Duodenal mucosa (tissue), 2 donors: ENCODE measurements around the gene CTCFL.

Experiments
- H3K27ac ChIP-seq: one replicate; pipeline ENCODE4 v1.7.0; 2013; ENCODE audit warnings: low read depth, low read length
- H3K27me3 ChIP-seq, 2 donors: one replicate each; pipeline ENCODE4 v1.7.0; 2013; ENCODE audit warnings: low read length in 2 of 2, control low read depth in 1 of 2; ENCODE audit not compliant: insufficient read depth in 2 of 2, control insufficient read depth in 1 of 2
- H3K36me3 ChIP-seq, 2 donors: one replicate each; pipeline ENCODE4 v1.7.0; 2013; ENCODE audit warnings: low read length in 2 of 2, control low read depth in 1 of 2; ENCODE audit not compliant: insufficient read depth in 2 of 2, control insufficient read depth in 1 of 2
- H3K4me1 ChIP-seq, 2 donors: one replicate each; pipeline ENCODE4 v1.7.0; 2013; ENCODE audit warnings: low read length in 2 of 2, control low read depth in 1 of 2; ENCODE audit not compliant: insufficient read depth in 2 of 2, control insufficient read depth in 1 of 2
- H3K4me3 ChIP-seq, 2 donors: one replicate each; pipeline ENCODE4 v1.7.0; 2013; ENCODE audit warnings: low read length in 2 of 2, low read depth in 1 of 2
- H3K9ac ChIP-seq, 2 donors: one replicate each; pipeline ENCODE4 v1.7.0; 2013; ENCODE audit warnings: low read length in 2 of 2, low read depth in 1 of 2
- H3K9me3 ChIP-seq, 2 donors: one replicate each; pipeline ENCODE4 v1.7.0; 2013; ENCODE audit warnings: low read length in 2 of 2, control low read depth in 1 of 2; ENCODE audit not compliant: control insufficient read depth in 1 of 2

The CTCFL gene

DNA sequence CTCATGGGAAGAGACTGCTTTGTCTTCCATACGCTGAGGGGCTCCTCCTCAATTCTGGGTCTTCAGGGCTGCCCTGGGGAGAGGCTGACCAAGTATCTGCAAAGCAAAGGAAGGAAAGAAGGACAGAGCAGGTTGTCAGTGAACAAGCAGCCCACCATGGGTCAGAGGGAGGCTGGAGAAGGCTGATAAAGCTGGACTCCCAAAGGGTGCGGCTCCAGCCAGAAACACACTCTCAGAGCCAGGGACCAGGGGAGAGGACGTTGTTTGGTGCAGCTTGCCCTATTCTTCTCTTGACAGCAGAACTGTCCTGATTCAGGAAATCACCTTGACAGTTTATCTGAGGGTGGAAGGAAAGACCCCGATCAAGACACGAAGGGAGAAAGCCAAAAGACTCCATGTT lies 10.4 kb upstream of the CTCFL start:
- Histone ChIP-seq H3K4me3 (no peak overlapping the region), H3K27me3 (no peaks in the 10 kb centered on the region), H3K9ac (no peak overlapping the region), H3K27ac (no peak overlapping the region), H3K9me3 (no peaks in the 10 kb centered on the region), H3K4me1 (peaks cover 53% of the 10 kb centered on the region in 2 donors), H3K36me3 (no peaks in the 10 kb centered on the region)

DNA sequence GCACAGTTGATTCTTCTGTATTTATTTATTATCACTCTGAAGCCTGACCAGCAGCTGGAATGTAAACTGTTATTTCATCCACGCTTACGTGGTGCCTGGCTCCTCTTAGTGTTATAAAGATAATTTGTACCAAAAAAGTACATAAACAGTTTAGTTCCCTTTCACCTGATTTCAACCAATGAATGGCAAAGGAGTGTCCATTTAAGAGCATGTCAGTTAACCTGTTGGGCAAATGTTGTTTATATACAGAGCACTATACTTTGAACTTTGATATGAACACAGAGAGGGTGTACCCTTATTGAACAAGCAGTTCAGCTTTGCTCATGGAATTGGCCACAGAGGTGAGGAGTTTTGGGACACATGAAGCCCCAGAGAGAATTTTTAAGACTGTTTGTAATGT lies 7.2 kb upstream of the CTCFL start:
- no peaks in the 10 kb centered on the region for H3K36me3 ChIP-seq
- no peaks in the 10 kb centered on the region for H3K9me3 ChIP-seq
- H3K9ac ChIP-seq = peak overlapping the region; percentile 2 to 22
- peaks cover 33 to 38% of the 10 kb centered on the region in 2 donors for H3K4me1 ChIP-seq
- no peaks in the 10 kb centered on the region for H3K27me3 ChIP-seq
- peak overlapping the region; percentile 63 for H3K27ac ChIP-seq
- H3K4me3 ChIP-seq = no peak overlapping the region

DNA sequence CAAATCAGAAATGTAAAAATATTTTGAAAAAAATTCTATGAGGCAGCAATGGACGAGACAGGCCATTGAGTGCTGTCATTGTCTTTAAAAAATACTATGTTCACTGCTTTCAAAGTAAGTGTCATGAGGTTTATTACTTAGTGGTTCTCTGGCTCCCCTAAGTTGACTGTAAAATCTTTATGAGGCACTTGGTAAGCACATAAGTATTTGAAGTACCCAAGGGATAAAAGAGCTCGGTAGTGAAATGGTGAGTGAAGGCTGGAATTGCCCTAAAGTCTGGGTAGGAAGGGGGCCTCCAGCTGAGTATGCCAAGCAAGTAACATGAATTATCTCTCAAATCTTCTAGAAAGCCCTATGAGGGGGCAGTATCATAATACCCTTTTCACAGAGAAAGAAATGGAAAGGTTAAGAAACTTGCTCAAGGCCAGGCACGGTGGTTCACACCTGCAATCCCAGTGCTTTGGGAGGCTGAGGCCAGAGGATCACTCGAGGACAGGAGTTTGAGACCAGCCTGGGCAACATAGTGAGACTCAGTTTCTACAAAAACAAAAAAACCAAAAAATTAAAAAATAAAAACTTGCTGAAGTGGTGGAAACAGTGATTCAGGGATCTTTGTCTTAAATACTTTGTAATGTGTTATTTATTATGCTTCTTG lies 5.5 kb upstream of the CTCFL start:
- Histone ChIP-seq H3K4me1 (peaks cover 27 to 31% of the 10 kb centered on the region in 2 donors), H3K27ac (no peak overlapping the region), H3K36me3 (no peaks in the 10 kb centered on the region), H3K9ac (no peak overlapping the region), H3K9me3 (no peaks in the 10 kb centered on the region), H3K27me3 (no peaks in the 10 kb centered on the region), H3K4me3 (no peak overlapping the region)

DNA sequence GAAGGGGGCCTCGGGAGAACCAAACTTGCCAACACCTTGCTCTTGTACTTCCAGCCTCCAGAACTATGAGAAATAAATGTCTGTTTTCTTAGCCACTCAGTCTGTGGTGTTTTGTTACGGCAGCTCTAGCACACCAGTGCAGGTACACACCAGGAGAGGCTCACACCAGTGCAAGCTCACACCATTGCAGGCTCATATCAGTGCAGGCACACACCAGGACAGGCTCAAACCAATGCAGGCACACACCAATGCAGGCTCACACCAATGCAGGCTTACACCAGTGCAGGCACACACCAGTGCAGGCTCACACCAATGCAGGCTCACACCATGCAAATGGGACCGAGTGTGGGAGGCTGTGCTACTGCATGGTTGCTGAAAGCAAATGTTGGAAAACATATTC lies 4.9 kb upstream of the CTCFL start:
- H3K4me1 ChIP-seq = peaks cover 23 to 26% of the 10 kb centered on the region in 2 donors
- H3K27ac ChIP-seq = no peak overlapping the region
- no peaks in the 10 kb centered on the region for H3K9me3 ChIP-seq
- no peaks in the 10 kb centered on the region for H3K36me3 ChIP-seq
- no peak overlapping the region for H3K9ac ChIP-seq
- H3K27me3 ChIP-seq = no peaks in the 10 kb centered on the region
- no peak overlapping the region for H3K4me3 ChIP-seq

DNA sequence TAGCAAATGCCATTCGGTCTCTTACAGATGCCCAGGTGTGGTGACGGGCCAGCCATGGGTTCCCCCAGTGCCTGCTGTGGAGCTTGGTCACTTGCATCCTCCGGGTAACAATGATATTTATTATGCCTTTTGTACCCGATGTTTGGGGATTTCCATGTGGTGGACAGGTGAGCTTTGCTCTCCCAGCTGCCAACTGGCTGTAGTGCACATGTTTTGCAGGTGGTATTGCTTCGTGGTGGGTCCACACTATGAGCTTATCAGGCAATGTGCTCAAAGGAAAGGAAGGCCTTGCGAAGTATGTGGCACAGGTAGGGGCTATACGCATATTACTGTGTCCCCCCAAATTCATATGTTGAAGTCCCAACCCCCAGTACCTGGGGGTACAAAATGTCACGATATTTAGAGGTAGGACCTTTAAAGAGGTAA lies 4.2 kb upstream of the CTCFL start:
- Histone ChIP-seq H3K27me3 (no peaks in the 10 kb centered on the region), H3K9me3 (no peaks in the 10 kb centered on the region), H3K27ac (no peak overlapping the region), H3K4me3 (no peak overlapping the region), H3K36me3 (no peaks in the 10 kb centered on the region), H3K4me1 (peaks cover 23 to 26% of the 10 kb centered on the region in 2 donors), H3K9ac (no peak overlapping the region)

DNA sequence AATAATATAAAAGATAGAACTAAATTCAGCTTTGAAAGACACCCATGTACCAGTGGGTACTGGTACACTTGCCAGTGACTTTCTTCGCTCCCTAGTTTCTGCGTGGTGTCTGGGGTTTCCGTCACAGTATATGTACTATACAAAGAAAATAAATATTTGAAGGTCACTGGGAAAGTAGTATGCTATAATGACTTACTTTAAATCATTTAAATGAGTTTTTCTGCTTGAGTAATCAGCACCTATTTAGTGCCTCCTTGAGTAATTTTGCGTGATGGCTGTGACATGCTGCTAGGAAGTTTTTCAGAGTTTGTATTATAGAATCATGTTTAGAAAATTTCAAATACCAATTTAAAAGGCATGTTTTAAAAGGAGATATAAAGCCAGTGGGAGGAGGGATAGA lies 3.2 kb upstream of the CTCFL start:
- H3K27ac ChIP-seq = no peak overlapping the region
- peaks cover 17 to 18% of the 10 kb centered on the region in 2 donors for H3K4me1 ChIP-seq
- H3K9ac ChIP-seq = no peak overlapping the region
- no peak overlapping the region for H3K4me3 ChIP-seq
- no peaks in the 10 kb centered on the region for H3K27me3 ChIP-seq
- no peaks in the 10 kb centered on the region for H3K9me3 ChIP-seq
- no peaks in the 10 kb centered on the region for H3K36me3 ChIP-seq

DNA sequence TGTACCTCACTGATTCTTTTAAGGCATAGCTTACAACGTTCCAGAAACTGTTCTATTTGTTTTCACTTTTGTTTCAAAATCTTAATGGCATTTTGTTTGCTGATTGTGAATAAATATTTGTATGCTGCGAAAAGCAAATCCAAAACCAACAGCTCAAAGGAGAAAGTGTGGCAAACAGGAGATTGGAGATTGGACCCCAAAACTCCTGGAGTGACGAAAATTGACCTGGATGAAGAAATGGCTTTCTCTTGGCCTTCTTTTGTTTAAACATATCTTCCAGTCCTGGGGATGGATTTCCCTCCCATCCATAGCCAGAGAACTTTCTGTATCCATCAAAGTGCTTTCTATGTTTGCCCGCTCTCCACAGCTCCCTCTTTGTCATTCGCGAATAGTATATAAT lies 2.8 kb upstream of the CTCFL start:
- H3K9ac ChIP-seq = no peak overlapping the region
- peaks cover 12 to 14% of the 10 kb centered on the region in 2 donors for H3K4me1 ChIP-seq
- no peak overlapping the region for H3K4me3 ChIP-seq
- no peak overlapping the region for H3K27ac ChIP-seq
- H3K9me3 ChIP-seq = no peaks in the 10 kb centered on the region
- no peaks in the 10 kb centered on the region for H3K27me3 ChIP-seq
- H3K36me3 ChIP-seq = no peaks in the 10 kb centered on the region

DNA sequence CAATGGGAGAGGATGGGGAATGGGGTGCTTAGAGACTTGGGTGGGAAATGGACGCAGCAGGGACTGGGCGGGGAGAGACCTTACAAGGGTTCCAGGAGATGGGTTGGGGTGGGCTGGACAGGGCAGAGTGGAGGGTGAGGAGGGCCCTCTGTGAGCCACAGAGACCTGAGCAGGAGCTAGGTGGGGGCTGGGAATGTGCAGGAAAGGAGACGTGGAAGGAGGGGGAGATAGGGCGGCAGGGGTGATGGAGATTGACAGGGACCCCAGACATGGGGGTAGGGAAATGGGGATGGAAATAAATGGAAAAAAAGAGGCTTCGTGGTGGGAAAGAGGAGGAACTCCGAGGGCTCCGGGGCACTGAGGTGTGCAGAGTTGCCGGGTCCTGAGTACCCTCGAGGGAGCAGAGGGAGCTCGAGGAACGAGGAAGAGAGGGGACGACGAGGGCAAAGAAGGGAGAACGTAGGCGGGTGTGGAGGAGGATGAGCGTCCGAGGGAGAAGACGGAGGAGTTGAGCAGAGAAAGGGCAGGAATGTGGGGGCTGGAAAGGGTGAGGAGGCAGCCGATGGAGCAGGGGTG lies 2.0 kb upstream of the CTCFL start:
- Histone ChIP-seq H3K4me3 (no peak overlapping the region), H3K36me3 (no peaks in the 10 kb centered on the region), H3K4me1 (peaks cover 5 to 8% of the 10 kb centered on the region in 2 donors), H3K27ac (no peak overlapping the region), H3K27me3 (no peaks in the 10 kb centered on the region), H3K9ac (no peak overlapping the region), H3K9me3 (no peaks in the 10 kb centered on the region)

DNA sequence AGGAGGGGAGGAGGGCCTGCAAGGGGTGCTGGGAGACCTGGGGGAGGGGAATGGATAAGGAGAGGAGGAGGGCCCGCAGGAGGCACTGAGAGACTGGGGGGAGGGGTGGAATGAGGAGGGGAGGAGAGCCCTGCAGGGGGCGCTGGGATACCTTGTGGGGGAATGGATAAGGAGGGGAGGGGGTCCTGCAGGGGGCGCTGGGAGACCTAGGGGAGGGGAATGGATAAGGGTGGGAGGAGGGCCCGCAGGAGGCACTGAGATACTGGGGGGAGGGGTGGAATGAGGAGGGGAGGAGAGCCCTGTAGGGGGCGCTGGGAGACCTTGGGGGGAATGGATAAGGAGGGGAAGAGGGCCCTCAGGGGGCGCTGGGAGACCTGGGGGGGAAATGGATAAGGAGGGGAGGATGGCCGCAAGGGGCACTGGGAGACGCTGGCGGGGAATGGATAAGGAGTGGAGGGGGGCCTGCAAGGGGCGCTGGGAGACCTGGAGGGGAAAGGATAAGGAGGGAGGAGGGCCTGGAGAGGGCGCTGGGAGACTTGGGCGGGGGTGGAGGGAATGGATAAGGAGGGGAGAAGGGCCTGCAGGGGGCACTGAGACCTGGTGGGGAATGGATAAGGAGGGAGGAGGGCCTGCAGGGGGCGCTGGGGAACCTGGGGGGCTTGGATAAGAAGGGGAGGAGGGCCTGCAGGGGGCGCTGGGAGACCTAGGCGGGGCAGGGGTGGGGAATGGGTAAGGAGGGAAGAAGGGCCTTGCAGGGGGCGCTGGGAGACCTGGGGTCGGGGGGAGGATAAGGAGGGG lies 1.3 kb upstream of the CTCFL start:
- H3K4me1 ChIP-seq = peaks cover 0 to 3% of the 10 kb centered on the region in 2 donors
- H3K9ac ChIP-seq = no peak overlapping the region
- H3K36me3 ChIP-seq = no peaks in the 10 kb centered on the region
- no peak overlapping the region for H3K27ac ChIP-seq
- H3K27me3 ChIP-seq = no peaks in the 10 kb centered on the region
- H3K9me3 ChIP-seq = no peaks in the 10 kb centered on the region
- H3K4me3 ChIP-seq = no peak overlapping the region

DNA sequence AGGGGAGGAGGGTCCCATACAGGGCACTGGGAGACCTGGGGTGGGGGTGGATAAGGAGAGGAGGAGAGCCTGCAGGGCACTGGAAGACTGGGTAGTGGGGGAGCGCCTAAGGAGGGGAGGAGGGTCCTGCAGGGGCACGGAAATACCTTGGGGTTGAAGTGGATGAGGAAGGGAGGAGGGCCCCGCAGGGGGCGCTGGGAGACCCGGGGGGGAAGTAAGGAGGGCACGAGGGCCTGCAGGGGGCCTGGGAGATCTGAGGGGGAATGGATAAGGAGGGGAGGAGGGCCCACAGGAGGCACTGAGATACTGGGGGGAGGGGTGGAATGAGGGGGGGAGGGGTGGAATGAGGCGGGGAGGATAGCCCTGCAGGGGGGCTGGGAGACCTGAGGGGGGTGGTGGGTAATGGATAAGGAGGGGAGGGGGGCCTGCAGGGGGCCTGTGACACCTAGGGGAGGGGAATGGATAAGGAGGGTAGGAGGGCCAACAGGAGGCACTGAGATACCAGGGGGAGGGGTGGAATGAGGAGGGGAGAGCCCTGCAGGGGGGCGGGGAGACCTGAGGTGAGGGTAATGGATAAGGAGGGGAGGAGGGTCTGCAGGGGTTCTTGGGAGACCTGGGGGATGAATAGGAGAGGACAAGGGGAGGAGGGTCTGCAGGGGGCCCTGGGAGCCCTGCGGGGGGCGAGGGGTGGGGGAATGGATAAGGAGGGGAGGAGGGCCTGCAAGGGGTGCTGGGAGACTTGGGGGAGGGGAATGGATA lies 567 bp upstream of the CTCFL start:
- no peaks in the 10 kb centered on the region for H3K9me3 ChIP-seq
- H3K27me3 ChIP-seq = no peaks in the 10 kb centered on the region
- no peak overlapping the region for H3K4me3 ChIP-seq
- no peaks in the 10 kb centered on the region for H3K4me1 ChIP-seq
- no peaks in the 10 kb centered on the region for H3K36me3 ChIP-seq
- no peak overlapping the region for H3K27ac ChIP-seq
- no peak overlapping the region for H3K9ac ChIP-seq
